HepG2 (cell line): ENCODE results near the gene EFEMP2. TPM values are rescaled to one million over a fixed set of nuclear protein-coding genes. Genes with fewer than 3 reads are reported as not detected.

Experiments used
- EZH2 ChIP-seq: conservative IDR thresholded peaks from 2 replicates; pipeline ENCODE4 v1.6.1; 2012; ENCODE audit warnings: mild to moderate bottlenecking, low read depth, low read length, moderate library complexity
- FIP1L1 ChIP-seq: fragments of 200-400 bp; formaldehyde crosslinking; IDR thresholded peaks from 2 replicates; pipeline ENCODE4 v1.6.1; 2018; ENCODE audit warnings: low read depth, mild to moderate bottlenecking, low read length, moderate library complexity, borderline replicate concordance; ENCODE audit not compliant: insufficient read depth
- GATAD2A ChIP-seq: IDR thresholded peaks from 2 replicates; pipeline ENCODE4 v1.6.1; 2016
- SCMH1 ChIP-seq: sonication (generic); formaldehyde crosslinking; IDR thresholded peaks from 2 replicates; pipeline ENCODE4 v1.9.0; 2021; ENCODE audit warnings: missing genetic modification reagents, mild to moderate bottlenecking, borderline replicate concordance
- SP1 ChIP-seq, 2 experiments: fragments of 450-650 bp in 1 of 2; sonication (generic) in 1 of 2; formaldehyde crosslinking in 1 of 2; IDR thresholded peaks; 2 replicates each; pipeline versions ENCODE4 v1.4.0 to v1.6.1; 2016 to 2020; ENCODE audit warnings: missing genetic modification reagents in 1 of 2
- SPEN ChIP-seq: sonication (generic); formaldehyde crosslinking; IDR thresholded peaks from 2 replicates; pipeline ENCODE4 v1.5.1; 2020; ENCODE audit warnings: low read depth, mild to moderate bottlenecking, missing genetic modification reagents
- U2AF2 ChIP-seq: fragments of 200-400 bp; formaldehyde crosslinking; IDR thresholded peaks from 2 replicates; pipeline ENCODE4 v1.6.1; 2017; ENCODE audit warnings: low read depth, mild to moderate bottlenecking, low read length
- ZBTB1 ChIP-seq: sonication (generic); formaldehyde crosslinking; IDR thresholded peaks from 2 replicates; pipeline ENCODE4 v1.4.0; 2020; ENCODE audit warnings: missing genetic modification reagents, borderline replicate concordance
- ZFP36L2 ChIP-seq: sonication (generic); formaldehyde crosslinking; IDR thresholded peaks from 2 replicates; pipeline ENCODE4 v1.4.0; 2020; ENCODE audit warnings: missing genetic modification reagents
- ZKSCAN1 ChIP-seq: fragments of 150-350 bp; IDR thresholded peaks from 2 replicates; pipeline ENCODE4 v1.6.1; 2014; ENCODE audit warnings: low read length
- ZNF256 ChIP-seq: sonication (generic); formaldehyde crosslinking; conservative IDR thresholded peaks from 2 replicates; pipeline ENCODE4 v1.4.0; 2020; ENCODE audit warnings: missing genetic modification reagents
- ZNF30 ChIP-seq: sonication (generic); formaldehyde crosslinking; IDR thresholded peaks from 2 replicates; pipeline ENCODE4 v1.5.0; 2020; ENCODE audit warnings: mild to moderate bottlenecking, missing genetic modification reagents
- polyA plus RNA-seq, 8 experiments: library from polyadenylated mRNA; depleted of rRNA in 3 of 8; stranded (reverse) in 7 of 8; unstranded in 1 of 8; fragments of >200 nt; fragmentation: Illumina TruSeq in 4 of 8; extraction: Trizol in 4 of 8; gene quantifications; 2 replicates each; pipeline versions ENCODE4 v1.2.1 to v1.2.3, GENCODE V29; 2011 to 2016; ENCODE audit warnings: low read depth in 4 of 8, missing spikeins in 1 of 8, mixed read lengths in 1 of 8; ENCODE audit not compliant: insufficient read depth in 1 of 8
- total RNA-seq, 5 experiments: library from RNA; depleted of rRNA; stranded (reverse); fragments of >200 nt; fragmentation: Illumina TruSeq; extraction: Trizol; gene quantifications; 2 replicates each; pipeline ENCODE4 v1.2.3, GENCODE V29; 2016; ENCODE audit warnings: low read depth in 1 of 5
- TF ChIP-seq, protein P1 (sequence below): sonication (generic); formaldehyde crosslinking; IDR thresholded peaks from 2 replicates; pipeline ENCODE4 v1.9.0; 2021; ENCODE audit warnings: mild to moderate bottlenecking, missing genetic modification reagents
- TF ChIP-seq, protein P2 (sequence below): sonication (generic); formaldehyde crosslinking; IDR thresholded peaks from 2 replicates; pipeline ENCODE4 v1.8.0; 2022; ENCODE audit warnings: missing genetic modification reagents, low read depth, mild to moderate bottlenecking, borderline replicate concordance
- TF ChIP-seq, protein P3 (sequence below): sonication (generic); formaldehyde crosslinking; conservative IDR thresholded peaks from 2 replicates; pipeline ENCODE4 v1.4.0; 2020; ENCODE audit warnings: missing genetic modification reagents
- TF ChIP-seq, protein P4 (sequence below): sonication (generic); formaldehyde crosslinking; IDR thresholded peaks from 2 replicates; pipeline ENCODE4 v1.4.0; 2020; ENCODE audit warnings: missing genetic modification reagents

Gene EFEMP2
- total and polyA plus RNA-seq, 2 of the 13 experiments (the other 11 are each of a cell fraction or from before 2014, with no cell fraction given) = 7.4 to 29.7 TPM

DNA sequence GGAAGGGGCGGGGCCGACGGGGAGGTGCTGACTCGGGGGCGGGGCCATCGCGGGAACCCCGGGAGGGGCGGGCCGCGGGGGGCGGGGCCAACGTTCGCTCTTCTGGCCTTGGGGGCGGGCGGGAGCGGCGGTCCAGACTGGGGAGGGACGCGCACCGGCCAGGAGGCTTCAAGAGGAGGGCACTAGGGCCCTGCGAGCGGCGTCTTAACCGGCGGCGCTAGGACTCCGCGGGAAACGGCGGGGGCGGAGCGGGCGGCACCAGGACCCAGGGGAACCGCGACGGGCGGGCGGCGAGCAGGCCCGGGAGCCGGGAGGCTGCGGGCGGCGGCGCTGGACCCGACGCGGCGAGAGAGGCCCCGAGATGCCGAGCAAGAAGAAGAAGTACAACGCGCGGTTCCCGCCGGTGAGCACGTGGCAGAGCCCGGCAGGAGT lies 46.6 kb upstream of the EFEMP2 start, which contains the start of gene DRAP1 (continued):
- TF ChIP-seq, protein P1, sequence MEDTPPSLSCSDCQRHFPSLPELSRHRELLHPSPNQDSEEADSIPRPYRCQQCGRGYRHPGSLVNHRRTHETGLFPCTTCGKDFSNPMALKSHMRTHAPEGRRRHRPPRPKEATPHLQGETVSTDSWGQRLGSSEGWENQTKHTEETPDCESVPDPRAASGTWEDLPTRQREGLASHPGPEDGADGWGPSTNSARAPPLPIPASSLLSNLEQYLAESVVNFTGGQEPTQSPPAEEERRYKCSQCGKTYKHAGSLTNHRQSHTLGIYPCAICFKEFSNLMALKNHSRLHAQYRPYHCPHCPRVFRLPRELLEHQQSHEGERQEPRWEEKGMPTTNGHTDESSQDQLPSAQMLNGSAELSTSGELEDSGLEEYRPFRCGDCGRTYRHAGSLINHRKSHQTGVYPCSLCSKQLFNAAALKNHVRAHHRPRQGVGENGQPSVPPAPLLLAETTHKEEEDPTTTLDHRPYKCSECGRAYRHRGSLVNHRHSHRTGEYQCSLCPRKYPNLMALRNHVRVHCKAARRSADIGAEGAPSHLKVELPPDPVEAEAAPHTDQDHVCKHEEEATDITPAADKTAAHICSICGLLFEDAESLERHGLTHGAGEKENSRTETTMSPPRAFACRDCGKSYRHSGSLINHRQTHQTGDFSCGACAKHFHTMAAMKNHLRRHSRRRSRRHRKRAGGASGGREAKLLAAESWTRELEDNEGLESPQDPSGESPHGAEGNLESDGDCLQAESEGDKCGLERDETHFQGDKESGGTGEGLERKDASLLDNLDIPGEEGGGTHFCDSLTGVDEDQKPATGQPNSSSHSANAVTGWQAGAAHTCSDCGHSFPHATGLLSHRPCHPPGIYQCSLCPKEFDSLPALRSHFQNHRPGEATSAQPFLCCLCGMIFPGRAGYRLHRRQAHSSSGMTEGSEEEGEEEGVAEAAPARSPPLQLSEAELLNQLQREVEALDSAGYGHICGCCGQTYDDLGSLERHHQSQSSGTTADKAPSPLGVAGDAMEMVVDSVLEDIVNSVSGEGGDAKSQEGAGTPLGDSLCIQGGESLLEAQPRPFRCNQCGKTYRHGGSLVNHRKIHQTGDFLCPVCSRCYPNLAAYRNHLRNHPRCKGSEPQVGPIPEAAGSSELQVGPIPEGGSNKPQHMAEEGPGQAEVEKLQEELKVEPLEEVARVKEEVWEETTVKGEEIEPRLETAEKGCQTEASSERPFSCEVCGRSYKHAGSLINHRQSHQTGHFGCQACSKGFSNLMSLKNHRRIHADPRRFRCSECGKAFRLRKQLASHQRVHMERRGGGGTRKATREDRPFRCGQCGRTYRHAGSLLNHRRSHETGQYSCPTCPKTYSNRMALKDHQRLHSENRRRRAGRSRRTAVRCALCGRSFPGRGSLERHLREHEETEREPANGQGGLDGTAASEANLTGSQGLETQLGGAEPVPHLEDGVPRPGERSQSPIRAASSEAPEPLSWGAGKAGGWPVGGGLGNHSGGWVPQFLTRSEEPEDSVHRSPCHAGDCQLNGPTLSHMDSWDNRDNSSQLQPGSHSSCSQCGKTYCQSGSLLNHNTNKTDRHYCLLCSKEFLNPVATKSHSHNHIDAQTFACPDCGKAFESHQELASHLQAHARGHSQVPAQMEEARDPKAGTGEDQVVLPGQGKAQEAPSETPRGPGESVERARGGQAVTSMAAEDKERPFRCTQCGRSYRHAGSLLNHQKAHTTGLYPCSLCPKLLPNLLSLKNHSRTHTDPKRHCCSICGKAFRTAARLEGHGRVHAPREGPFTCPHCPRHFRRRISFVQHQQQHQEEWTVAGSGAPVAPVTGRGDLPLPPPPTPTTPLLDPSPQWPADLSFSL (CRISPR knock-in tag) = no peak
- TF ChIP-seq, protein P2, sequence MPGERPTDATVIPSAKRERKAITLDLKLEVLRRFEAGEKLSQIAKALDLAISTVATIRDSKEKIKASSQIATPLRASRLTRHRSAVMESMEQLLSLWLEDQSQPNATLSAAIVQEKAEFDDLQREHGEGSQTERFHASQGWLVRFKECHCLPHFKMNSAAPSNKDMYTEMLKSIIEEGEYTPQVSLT (CRISPR knock-in tag) = no peak
- TF ChIP-seq ZNF30 (CRISPR knock-in tag) (no peak), U2AF2 (no peak), SCMH1 (CRISPR knock-in tag) (no peak), GATAD2A (CRISPR knock-in tag) (peak; percentile 57; the same call in 1 of the 2 replicates), EZH2 (no peak), SPEN (CRISPR knock-in tag) (peak; percentile 76), ZNF256 (CRISPR knock-in tag) (peak; percentile 32; the same call in 1 of the 2 replicates), ZKSCAN1 (no peak), SP1 (IDR thresholded peaks at IDR 0.05) (no peak), SP1 (CRISPR knock-in tag; IDR thresholded peaks at IDR 0.05) (peak; percentile 99), ZFP36L2 (CRISPR knock-in tag) (no peak; the same call in 1 of the 2 replicates), ZBTB1 (CRISPR knock-in tag) (no peak), FIP1L1 (no peak)
- TF ChIP-seq, protein P3, sequence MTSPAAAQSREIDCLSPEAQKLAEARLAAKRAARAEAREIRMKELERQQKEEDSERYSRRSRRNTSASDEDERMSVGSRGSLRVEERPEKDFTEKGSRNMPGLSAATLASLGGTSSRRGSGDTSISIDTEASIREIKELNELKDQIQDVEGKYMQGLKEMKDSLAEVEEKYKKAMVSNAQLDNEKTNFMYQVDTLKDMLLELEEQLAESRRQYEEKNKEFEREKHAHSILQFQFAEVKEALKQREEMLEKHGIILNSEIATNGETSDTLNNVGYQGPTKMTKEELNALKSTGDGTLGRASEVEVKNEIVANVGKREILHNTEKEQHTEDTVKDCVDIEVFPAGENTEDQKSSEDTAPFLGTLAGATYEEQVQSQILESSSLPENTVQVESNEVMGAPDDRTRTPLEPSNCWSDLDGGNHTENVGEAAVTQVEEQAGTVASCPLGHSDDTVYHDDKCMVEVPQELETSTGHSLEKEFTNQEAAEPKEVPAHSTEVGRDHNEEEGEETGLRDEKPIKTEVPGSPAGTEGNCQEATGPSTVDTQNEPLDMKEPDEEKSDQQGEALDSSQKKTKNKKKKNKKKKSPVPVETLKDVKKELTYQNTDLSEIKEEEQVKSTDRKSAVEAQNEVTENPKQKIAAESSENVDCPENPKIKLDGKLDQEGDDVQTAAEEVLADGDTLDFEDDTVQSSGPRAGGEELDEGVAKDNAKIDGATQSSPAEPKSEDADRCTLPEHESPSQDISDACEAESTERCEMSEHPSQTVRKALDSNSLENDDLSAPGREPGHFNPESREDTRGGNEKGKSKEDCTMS (CRISPR knock-in tag) = no peak
- TF ChIP-seq, protein P4, sequence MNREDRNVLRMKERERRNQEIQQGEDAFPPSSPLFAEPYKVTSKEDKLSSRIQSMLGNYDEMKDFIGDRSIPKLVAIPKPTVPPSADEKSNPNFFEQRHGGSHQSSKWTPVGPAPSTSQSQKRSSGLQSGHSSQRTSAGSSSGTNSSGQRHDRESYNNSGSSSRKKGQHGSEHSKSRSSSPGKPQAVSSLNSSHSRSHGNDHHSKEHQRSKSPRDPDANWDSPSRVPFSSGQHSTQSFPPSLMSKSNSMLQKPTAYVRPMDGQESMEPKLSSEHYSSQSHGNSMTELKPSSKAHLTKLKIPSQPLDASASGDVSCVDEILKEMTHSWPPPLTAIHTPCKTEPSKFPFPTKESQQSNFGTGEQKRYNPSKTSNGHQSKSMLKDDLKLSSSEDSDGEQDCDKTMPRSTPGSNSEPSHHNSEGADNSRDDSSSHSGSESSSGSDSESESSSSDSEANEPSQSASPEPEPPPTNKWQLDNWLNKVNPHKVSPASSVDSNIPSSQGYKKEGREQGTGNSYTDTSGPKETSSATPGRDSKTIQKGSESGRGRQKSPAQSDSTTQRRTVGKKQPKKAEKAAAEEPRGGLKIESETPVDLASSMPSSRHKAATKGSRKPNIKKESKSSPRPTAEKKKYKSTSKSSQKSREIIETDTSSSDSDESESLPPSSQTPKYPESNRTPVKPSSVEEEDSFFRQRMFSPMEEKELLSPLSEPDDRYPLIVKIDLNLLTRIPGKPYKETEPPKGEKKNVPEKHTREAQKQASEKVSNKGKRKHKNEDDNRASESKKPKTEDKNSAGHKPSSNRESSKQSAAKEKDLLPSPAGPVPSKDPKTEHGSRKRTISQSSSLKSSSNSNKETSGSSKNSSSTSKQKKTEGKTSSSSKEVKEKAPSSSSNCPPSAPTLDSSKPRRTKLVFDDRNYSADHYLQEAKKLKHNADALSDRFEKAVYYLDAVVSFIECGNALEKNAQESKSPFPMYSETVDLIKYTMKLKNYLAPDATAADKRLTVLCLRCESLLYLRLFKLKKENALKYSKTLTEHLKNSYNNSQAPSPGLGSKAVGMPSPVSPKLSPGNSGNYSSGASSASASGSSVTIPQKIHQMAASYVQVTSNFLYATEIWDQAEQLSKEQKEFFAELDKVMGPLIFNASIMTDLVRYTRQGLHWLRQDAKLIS = no peak
